Gastrocnemius medialis (tissue), 4 donors: ENCODE data around the gene CCDC150. TPM values are rescaled to one million over a fixed set of nuclear protein-coding genes. Genes with fewer than 3 reads are reported as not detected.
A peak's percentile ranks its signal among the peaks of the same experiment; 100 is the strongest.

ENCODE experiments used
- ATAC-seq, 2 donors: fragments of 150-250 bp; one replicate each; pipeline ENCODE4 v1.9.1; 2016
- DNase-seq, 2 donors: peaks; one replicate each; pipeline ENCODE4 v3.0.0-alpha.2; 2019
- H3K27ac ChIP-seq, 4 donors: fragments of 200-600 bp; sonication (generic); 1 replicate in 1 of 4; 2 replicates in 3 of 4; pipeline ENCODE4 v1.5.1; 2016 to 2018; ENCODE audit warnings: mild to moderate bottlenecking in 2 of 4, moderate library complexity in 1 of 4
- H3K27me3 ChIP-seq, 3 donors: fragments of 200-600 bp; sonication (generic) in 2 of 3; 1 replicate in 1 of 3; 2 replicates in 2 of 3; pipeline versions ENCODE4 v1.5.1 to v1.6.0; 2016 to 2019; ENCODE audit warnings: mild to moderate bottlenecking in 1 of 3, moderate library complexity in 1 of 3
- H3K36me3 ChIP-seq, 2 donors: fragments of 200-600 bp; sonication (generic) in 1 of 2; one replicate each; pipeline ENCODE4 v1.5.1; 2017 to 2018
- H3K4me1 ChIP-seq, 2 donors: fragments of 200-600 bp; sonication (generic) in 1 of 2; one replicate each; pipeline ENCODE4 v1.5.1; 2016 to 2017; ENCODE audit warnings: mild to moderate bottlenecking in 2 of 2
- H3K4me3 ChIP-seq, 4 donors: fragments of 200-600 bp; sonication (generic) in 3 of 4; 1 replicate in 1 of 4; 2 replicates in 3 of 4; pipeline ENCODE4 v1.5.1; 2016 to 2019; ENCODE audit warnings: mild to moderate bottlenecking in 2 of 4
- H3K9me3 ChIP-seq, 3 donors: fragments of 200-600 bp; sonication (generic) in 2 of 3; 1 replicate in 1 of 3; 2 replicates in 2 of 3; pipeline ENCODE4 v1.5.1; 2016 to 2019
- CTCF ChIP-seq, 5 experiments: fragments of 450-650 bp in 3 of 5; fragments of 200-600 bp in 2 of 5; sonication (generic) in 2 of 5; IDR thresholded peaks in 4 of 5; conservative IDR thresholded peaks in 1 of 5; 1 replicate in 4 of 5; 2 replicates in 1 of 5; pipeline ENCODE4 v1.5.1; 2016 to 2019; ENCODE audit warnings: antibody characterized with exemption in 5 of 5, mild to moderate bottlenecking in 3 of 5, moderate library complexity in 3 of 5
- POLR2A ChIP-seq, 2 donors: fragments of 450-650 bp; IDR thresholded peaks; one replicate each; pipeline ENCODE4 v1.6.1; 2017; ENCODE audit warnings: antibody characterized with exemption in 2 of 2, mild to moderate bottlenecking in 2 of 2, moderate library complexity in 2 of 2
- in situ Hi-C, 4 donors: fragments of 200-750 bp; cut with MboI; loops; one replicate each; pipeline versions ENCODE4 v1.15.0 to v1.8.0; 2017; ENCODE audit warnings: low sequenced_read_pairs in 4 of 4
- intact Hi-C: fragments of 100-400 bp; cut with DNase I; formaldehyde crosslinking; loops from one replicate; pipeline ENCODE4 v1.15.1; 2023; ENCODE audit warnings: low total_unique reads
- total RNA-seq, 4 donors: library from RNA; depleted of rRNA; stranded (reverse); fragments of >200 nt; gene quantifications; one replicate each; pipeline versions ENCODE4 v1.1.0 to v1.2.3, GENCODE V29; 2016

Gene CCDC150
- total RNA-seq, 4 donors from 2014 or later, result 0.31 to 0.83 TPM; not detected in 2

- in situ Hi-C loops (no loop called here), intact Hi-C loops (no loop called here)
- peak overlapping the region in 3 of 4 donors; percentile 51 to 65 (median 64) for H3K27ac ChIP-seq
- H3K27me3 ChIP-seq, result no peaks in the 10 kb centered on the region
- no peak for ATAC-seq
- no peaks in the 10 kb centered on the region for H3K9me3 ChIP-seq
- no peaks in the 10 kb centered on the region for H3K36me3 ChIP-seq
- peaks cover 5 to 7% of the 10 kb centered on the region in 2 donors for H3K4me1 ChIP-seq
- TF ChIP-seq CTCF (IDR thresholded peaks at IDR 0.05 in 4 of 5, conservative IDR thresholded peaks at IDR 0.05 in 1 of 5), result no peak
- no peak for TF ChIP-seq POLR2A (IDR thresholded peaks at IDR 0.05)
- peak overlapping the region; percentile 69 to 85 (median 75) for H3K4me3 ChIP-seq
- no peak for DNase-seq
These were observed 575 bp downstream of the CCDC150 start for GRCh38 chr2:196640031-196640548.

- ATAC-seq (no peak), DNase-seq (no peak)
- Histone ChIP-seq H3K4me3 (no peak overlapping the region), H3K27ac (no peak overlapping the region), H3K4me1 (no peaks in the 10 kb centered on the region), H3K36me3 (no peaks in the 10 kb centered on the region), H3K27me3 (no peaks in the 10 kb centered on the region), H3K9me3 (peaks cover 0 to 6% (median 0%) of the 10 kb centered on the region in 3 donors)
- intact Hi-C loops, result no loop called here
- TF ChIP-seq CTCF (IDR thresholded peaks at IDR 0.05 in 4 of 5, conservative IDR thresholded peaks at IDR 0.05 in 1 of 5) (no peak), POLR2A (IDR thresholded peaks at IDR 0.05) (no peak)
- in situ Hi-C loops, result no loop called here
These were observed 9.7 kb downstream of the CCDC150 start for GRCh38 chr2:196649202-196649601.

- Histone ChIP-seq H3K9me3 (peaks cover 0 to 6% (median 0%) of the 10 kb centered on the region in 3 donors), H3K27ac (no peak overlapping the region), H3K4me3 (no peak overlapping the region), H3K36me3 (no peaks in the 10 kb centered on the region), H3K27me3 (no peaks in the 10 kb centered on the region), H3K4me1 (no peaks in the 10 kb centered on the region)
- intact Hi-C loops (no loop called here), in situ Hi-C loops (no loop called here)
- DNase-seq (no peak), ATAC-seq (no peak)
- TF ChIP-seq POLR2A (IDR thresholded peaks at IDR 0.05) (no peak), CTCF (IDR thresholded peaks at IDR 0.05 in 4 of 5, conservative IDR thresholded peaks at IDR 0.05 in 1 of 5) (no peak)
These were observed 12.0 kb downstream of the CCDC150 start for GRCh38 chr2:196651387-196652094.

- Histone ChIP-seq H3K4me1 (no peaks in the 10 kb centered on the region), H3K9me3 (peaks cover 0 to 6% (median 0%) of the 10 kb centered on the region in 3 donors), H3K27ac (no peak overlapping the region), H3K27me3 (no peaks in the 10 kb centered on the region), H3K4me3 (no peak overlapping the region), H3K36me3 (no peaks in the 10 kb centered on the region)
- TF ChIP-seq CTCF (IDR thresholded peaks at IDR 0.05 in 4 of 5, conservative IDR thresholded peaks at IDR 0.05 in 1 of 5), result no peak
- no peak for TF ChIP-seq POLR2A (IDR thresholded peaks at IDR 0.05)
- in situ Hi-C loops, result no loop called here
- no peak for ATAC-seq
- no peak for DNase-seq
- intact Hi-C loops, result no loop called here
These were observed 13.4 kb downstream of the CCDC150 start for GRCh38 chr2:196652869-196653268.
